Tibial nerve (tissue), 4 donors: ENCODE measurements around the gene TTC23.

Experiments used
- EP300 ChIP-seq, 2 donors: sonication (generic); formaldehyde crosslinking; IDR thresholded peaks; one replicate each; pipeline ENCODE4 v1.6.1; 2017; ENCODE audit warnings: antibody characterized with exemption in 2 of 2, mild to moderate bottlenecking in 1 of 2
- TF ChIP-seq, protein P1 (sequence below), 5 experiments: fragments of 200-600 bp in 3 of 5; fragments of 450-650 bp in 2 of 5; sonication (generic) in 3 of 5; IDR thresholded peaks; one replicate each; pipeline ENCODE4 v1.5.1; 2016 to 2019; ENCODE audit warnings: antibody characterized with exemption in 5 of 5, mild to moderate bottlenecking in 3 of 5, moderate library complexity in 2 of 5

DNA sequence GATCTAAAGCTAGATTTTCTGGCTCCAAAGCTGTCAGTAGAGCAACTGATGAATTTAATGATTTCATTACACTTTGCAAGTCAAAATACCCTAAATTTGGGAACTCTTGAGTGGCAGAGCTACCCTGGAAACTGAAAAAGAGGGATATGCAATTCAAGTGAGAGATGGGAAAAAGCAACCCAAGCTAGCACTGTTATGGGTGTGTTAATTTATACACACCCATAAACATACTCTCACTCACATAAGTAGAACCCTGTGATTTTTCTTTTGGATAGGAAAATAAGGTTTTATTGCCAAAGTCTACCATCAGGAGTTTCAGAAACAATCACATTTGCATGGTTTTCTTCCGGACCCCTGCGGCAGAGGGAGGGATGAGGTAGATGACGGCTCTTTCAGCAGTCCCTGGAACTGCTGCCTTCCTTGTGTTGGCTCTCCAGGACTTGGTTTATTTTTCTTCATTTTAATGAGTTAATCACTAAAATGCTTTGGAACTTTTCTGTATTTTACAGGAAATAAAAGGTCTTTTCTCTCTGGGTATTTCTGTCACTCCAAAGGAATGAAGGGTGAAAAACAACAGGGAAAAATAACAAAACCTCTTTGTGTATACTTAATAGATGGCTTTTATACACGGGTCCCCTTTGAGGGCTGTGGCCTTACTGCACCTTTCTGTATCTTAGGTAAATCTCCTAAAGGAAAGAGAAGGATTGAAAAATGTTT, 63.8 kb downstream of the TTC23 start:
- TF ChIP-seq, protein P1, sequence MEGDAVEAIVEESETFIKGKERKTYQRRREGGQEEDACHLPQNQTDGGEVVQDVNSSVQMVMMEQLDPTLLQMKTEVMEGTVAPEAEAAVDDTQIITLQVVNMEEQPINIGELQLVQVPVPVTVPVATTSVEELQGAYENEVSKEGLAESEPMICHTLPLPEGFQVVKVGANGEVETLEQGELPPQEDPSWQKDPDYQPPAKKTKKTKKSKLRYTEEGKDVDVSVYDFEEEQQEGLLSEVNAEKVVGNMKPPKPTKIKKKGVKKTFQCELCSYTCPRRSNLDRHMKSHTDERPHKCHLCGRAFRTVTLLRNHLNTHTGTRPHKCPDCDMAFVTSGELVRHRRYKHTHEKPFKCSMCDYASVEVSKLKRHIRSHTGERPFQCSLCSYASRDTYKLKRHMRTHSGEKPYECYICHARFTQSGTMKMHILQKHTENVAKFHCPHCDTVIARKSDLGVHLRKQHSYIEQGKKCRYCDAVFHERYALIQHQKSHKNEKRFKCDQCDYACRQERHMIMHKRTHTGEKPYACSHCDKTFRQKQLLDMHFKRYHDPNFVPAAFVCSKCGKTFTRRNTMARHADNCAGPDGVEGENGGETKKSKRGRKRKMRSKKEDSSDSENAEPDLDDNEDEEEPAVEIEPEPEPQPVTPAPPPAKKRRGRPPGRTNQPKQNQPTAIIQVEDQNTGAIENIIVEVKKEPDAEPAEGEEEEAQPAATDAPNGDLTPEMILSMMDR (IDR thresholded peaks at IDR 0.05): no peak
- no peak for TF ChIP-seq EP300 (IDR thresholded peaks at IDR 0.05)
